Putamen (tissue), 1 donor: ENCODE results near the gene ASCC1.
"Not testable (repeated sequence)": the region's sequence is repeated elsewhere in the genome, so short reads cannot be mapped to it uniquely, and the experiment has no call there.

ENCODE experiments used
- DNase-seq: peaks from one replicate; pipeline ENCODE4 v3.0.0-alpha.2; 2016; ENCODE audit warnings: low spot score

Gene ASCC1

GRCh38 chr10:72215611-72216549, at the start of gene ASCC1, which contains the start of gene ANAPC16:
ASCC1 (minus strand) TSS chr10:72216276; CDS start chr10:72213298, 2,978 bp downstream.
ANAPC16 (plus strand) TSS chr10:72216012; CDS start chr10:72223915, 7,903 bp downstream.
- DNase-seq, result peak; percentile 93

GRCh38 chr10:72265508-72265907, 49.4 kb upstream of the ASCC1 start:
- DNase-seq, result no peak

- no peak for DNase-seq
These were observed 48.5 kb upstream of the ASCC1 start for GRCh38 chr10:72264536-72264935.

GRCh38 chr10:72263613-72264241, 47.7 kb upstream of the ASCC1 start:
- no peak for DNase-seq

GRCh38 chr10:72261784-72262404, 45.8 kb upstream of the ASCC1 start:
- no peak for DNase-seq

- no peak for DNase-seq
These were observed 45.1 kb upstream of the ASCC1 start for GRCh38 chr10:72260976-72261783.

- peak; percentile 87 for DNase-seq
These were observed 44.3 kb upstream of the ASCC1 start for GRCh38 chr10:72260239-72260975.

GRCh38 chr10:72259491-72260238, 43.6 kb upstream of the ASCC1 start:
- DNase-seq, result peak; percentile 53

GRCh38 chr10:72258617-72259016, 42.5 kb upstream of the ASCC1 start:
- no peak for DNase-seq

GRCh38 chr10:72257051-72257892, 41.2 kb upstream of the ASCC1 start:
- DNase-seq, result no peak

- no peak for DNase-seq
These were observed 40.1 kb upstream of the ASCC1 start for GRCh38 chr10:72255977-72256729.

- DNase-seq, result peak; percentile 96
These were observed 38.9 kb upstream of the ASCC1 start for GRCh38 chr10:72254813-72255568.

GRCh38 chr10:72253578-72253977, 37.5 kb upstream of the ASCC1 start:
- DNase-seq, result no peak

- no peak for DNase-seq
These were observed 36.9 kb upstream of the ASCC1 start for GRCh38 chr10:72252972-72253371.

- DNase-seq, result no peak
These were observed 35.6 kb upstream of the ASCC1 start for GRCh38 chr10:72251635-72252034.

- DNase-seq, result no peak
These were observed 34.6 kb upstream of the ASCC1 start for GRCh38 chr10:72250666-72251065.

- DNase-seq, result not testable (repeated sequence)
These were observed 33.2 kb upstream of the ASCC1 start for GRCh38 chr10:72249176-72249862.
